PC-3 (cell line): ENCODE results near the gene WNT4.

Source experiments
- EZH2 ChIP-seq: fragments of 300-600 bp; sonication (generic); IDR thresholded peaks from one replicate; pipeline ENCODE4 v1.6.1; 2017; ENCODE audit warnings: antibody characterized with exemption, mild to moderate bottlenecking, low read length; ENCODE audit not compliant: unreplicated experiment
- TF ChIP-seq, protein P1 (sequence below): fragments of 300-600 bp; sonication (generic); conservative IDR thresholded peaks from 2 replicates; pipeline ENCODE4 v1.5.1; 2017; ENCODE audit warnings: antibody characterized with exemption, low read depth, mild to moderate bottlenecking, low read length

DNA sequence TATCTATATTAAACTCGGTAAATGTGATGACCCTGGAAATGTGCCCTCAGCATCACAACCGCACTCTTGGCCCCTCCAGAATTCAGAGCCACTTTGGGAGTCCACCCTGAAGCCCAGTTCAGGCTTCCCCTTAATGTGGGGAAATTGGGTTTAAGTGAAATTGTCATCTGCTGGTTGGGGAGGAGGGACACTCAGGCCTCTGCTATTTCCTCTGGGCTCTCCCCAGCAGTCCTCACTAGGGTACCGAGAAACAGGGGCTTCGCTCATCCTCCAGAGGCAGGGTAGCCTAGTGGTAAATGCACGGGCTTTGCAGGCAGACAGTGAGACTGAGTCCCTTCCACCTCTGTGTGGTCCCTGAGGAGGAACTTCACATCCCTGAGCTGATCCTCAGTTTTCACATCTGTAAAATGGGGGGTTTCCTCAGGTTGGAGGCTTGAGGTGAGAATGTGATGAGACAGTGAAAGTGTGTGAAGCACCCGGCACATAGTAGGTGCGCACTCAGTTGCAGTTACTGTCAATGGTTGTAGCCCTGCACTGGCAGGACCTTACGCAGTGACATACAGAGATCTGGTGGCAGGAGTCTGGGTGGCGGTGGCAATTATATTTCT lies 14.6 kb upstream of the WNT4 start:
- TF ChIP-seq, protein P1, sequence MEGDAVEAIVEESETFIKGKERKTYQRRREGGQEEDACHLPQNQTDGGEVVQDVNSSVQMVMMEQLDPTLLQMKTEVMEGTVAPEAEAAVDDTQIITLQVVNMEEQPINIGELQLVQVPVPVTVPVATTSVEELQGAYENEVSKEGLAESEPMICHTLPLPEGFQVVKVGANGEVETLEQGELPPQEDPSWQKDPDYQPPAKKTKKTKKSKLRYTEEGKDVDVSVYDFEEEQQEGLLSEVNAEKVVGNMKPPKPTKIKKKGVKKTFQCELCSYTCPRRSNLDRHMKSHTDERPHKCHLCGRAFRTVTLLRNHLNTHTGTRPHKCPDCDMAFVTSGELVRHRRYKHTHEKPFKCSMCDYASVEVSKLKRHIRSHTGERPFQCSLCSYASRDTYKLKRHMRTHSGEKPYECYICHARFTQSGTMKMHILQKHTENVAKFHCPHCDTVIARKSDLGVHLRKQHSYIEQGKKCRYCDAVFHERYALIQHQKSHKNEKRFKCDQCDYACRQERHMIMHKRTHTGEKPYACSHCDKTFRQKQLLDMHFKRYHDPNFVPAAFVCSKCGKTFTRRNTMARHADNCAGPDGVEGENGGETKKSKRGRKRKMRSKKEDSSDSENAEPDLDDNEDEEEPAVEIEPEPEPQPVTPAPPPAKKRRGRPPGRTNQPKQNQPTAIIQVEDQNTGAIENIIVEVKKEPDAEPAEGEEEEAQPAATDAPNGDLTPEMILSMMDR = no peak
- no peak for TF ChIP-seq EZH2
